RWPE2 (cell line): Measurements from ENCODE around the gene SHC4.
A peak's percentile ranks its signal among the peaks of the same experiment; 100 is the strongest.

Experiments
- ATAC-seq: fragments of 200-7000 bp; cut with Tn5 transposase; 3 replicates; pipeline ENCODE4 v1.9.1; 2021; ENCODE audit warnings: low read depth
- DNase-seq: peaks from one replicate; pipeline ENCODE4 v3.0.0-alpha.2; 2020; ENCODE audit warnings: low spot score
- H3K27ac ChIP-seq: fragments of 450-650 bp; 2 replicates; pipeline ENCODE4 v1.5.1; 2017; ENCODE audit warnings: mild to moderate bottlenecking; ENCODE audit not compliant: poor library complexity, severe bottlenecking
- H3K27me3 ChIP-seq: fragments of 250-450 bp; sonication (Bioruptor Pico); 2 replicates; pipeline ENCODE4 v1.5.1; 2021; ENCODE audit warnings: mild to moderate bottlenecking, moderate library complexity; ENCODE audit not compliant: insufficient read depth, poor library complexity, severe bottlenecking
- H3K36me3 ChIP-seq: fragments of 250-450 bp; sonication (Bioruptor Pico); 2 replicates; pipeline ENCODE4 v1.5.1; 2020; ENCODE audit warnings: low read depth, mild to moderate bottlenecking, moderate library complexity
- H3K4me1 ChIP-seq: fragments of 250-450 bp; sonication (Bioruptor Pico); 2 replicates; pipeline ENCODE4 v1.5.1; 2021; ENCODE audit warnings: mild to moderate bottlenecking, moderate library complexity; ENCODE audit not compliant: insufficient read depth, poor library complexity, severe bottlenecking
- H3K4me3 ChIP-seq: fragments of 250-450 bp; sonication (Bioruptor Pico); 2 replicates; pipeline ENCODE4 v1.5.1; 2021; ENCODE audit warnings: mild to moderate bottlenecking, moderate library complexity; ENCODE audit not compliant: severe bottlenecking
- H3K9me3 ChIP-seq: fragments of 250-450 bp; sonication (Bioruptor Pico); 2 replicates; pipeline ENCODE4 v1.5.1; 2021; ENCODE audit warnings: mild to moderate bottlenecking, moderate library complexity; ENCODE audit not compliant: severe bottlenecking
- CTCF ChIP-seq: fragments of 450-650 bp; IDR thresholded peaks from one replicate; pipeline ENCODE4 v1.5.1; 2017; ENCODE audit warnings: mild to moderate bottlenecking, moderate library complexity; ENCODE audit not compliant: poor library complexity, severe bottlenecking

Gene SHC4

DNA sequence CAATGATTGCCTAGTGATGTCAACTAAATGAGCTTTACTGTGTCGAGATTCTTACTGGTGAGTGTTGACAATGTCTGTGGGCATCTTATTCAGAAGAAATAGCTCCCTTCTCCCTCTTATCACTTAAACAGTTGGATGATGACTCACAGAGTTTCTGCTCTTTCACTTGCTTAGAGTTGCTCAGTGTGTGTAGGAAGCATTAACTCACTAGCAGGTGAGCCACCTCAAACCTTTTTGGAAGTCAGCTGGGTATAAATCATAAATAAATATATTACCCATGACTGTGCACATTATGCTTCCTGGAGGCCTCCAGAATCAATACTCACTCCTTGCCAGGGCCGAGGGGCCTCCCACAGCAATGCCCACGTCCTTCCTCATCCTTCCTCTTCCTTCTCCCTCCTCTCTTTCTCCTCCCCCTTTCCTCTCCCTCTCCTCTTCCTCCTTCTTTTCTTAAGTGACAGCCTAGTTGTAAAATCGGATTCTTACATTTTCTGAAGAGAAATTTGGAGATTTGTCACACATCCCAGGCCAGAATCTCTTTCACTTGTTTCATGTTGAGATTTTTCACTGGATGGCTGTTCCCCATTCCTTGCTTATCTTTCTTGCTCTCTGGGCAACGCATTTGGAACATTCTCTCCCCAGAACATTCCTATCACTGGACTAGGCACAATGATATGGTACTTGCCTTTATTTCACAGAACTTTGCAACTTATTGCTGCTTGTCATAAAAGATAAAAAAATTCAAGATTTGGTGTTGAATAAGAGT is 17.5 kb downstream of the SHC4 start:
- peak overlapping the region; percentile 20 for H3K27ac ChIP-seq
- no peaks in the 10 kb centered on the region for H3K9me3 ChIP-seq
- TF ChIP-seq CTCF, result no peak
- H3K27me3 ChIP-seq, result no peaks in the 10 kb centered on the region
- DNase-seq, result no peak
- no peak overlapping the region for H3K4me3 ChIP-seq
- peaks cover 15% of the 10 kb centered on the region for H3K4me1 ChIP-seq
- peak; percentile 97 for ATAC-seq
- no peaks in the 10 kb centered on the region for H3K36me3 ChIP-seq

GRCh38 chr15:48945386-48945785 is 18.3 kb downstream of the SHC4 start:
- DNase-seq, result no peak

GRCh38 chr15:48941904-48942303 is 21.8 kb downstream of the SHC4 start:
- no peaks in the 10 kb centered on the region for H3K9me3 ChIP-seq
- H3K4me3 ChIP-seq, result no peak overlapping the region
- no peak overlapping the region for H3K27ac ChIP-seq
- no peaks in the 10 kb centered on the region for H3K36me3 ChIP-seq
- DNase-seq, result no peak
- no peaks in the 10 kb centered on the region for H3K27me3 ChIP-seq
- TF ChIP-seq CTCF, result no peak
- no peak for ATAC-seq
- peaks cover 27% of the 10 kb centered on the region for H3K4me1 ChIP-seq

More at GRCh38 chr15:48945386-48945785, 18.3 kb downstream of the SHC4 start:
- H3K4me3 ChIP-seq, result no peak overlapping the region
- H3K9me3 ChIP-seq, result no peaks in the 10 kb centered on the region
- peak overlapping the region; percentile 20 for H3K27ac ChIP-seq
- no peaks in the 10 kb centered on the region for H3K27me3 ChIP-seq
- TF ChIP-seq CTCF, result no peak
- peaks cover 20% of the 10 kb centered on the region for H3K4me1 ChIP-seq
- no peaks in the 10 kb centered on the region for H3K36me3 ChIP-seq
- 0 out of 3 replicates have a peak, but pooled peaks have one; percentile 18 for ATAC-seq

DNA sequence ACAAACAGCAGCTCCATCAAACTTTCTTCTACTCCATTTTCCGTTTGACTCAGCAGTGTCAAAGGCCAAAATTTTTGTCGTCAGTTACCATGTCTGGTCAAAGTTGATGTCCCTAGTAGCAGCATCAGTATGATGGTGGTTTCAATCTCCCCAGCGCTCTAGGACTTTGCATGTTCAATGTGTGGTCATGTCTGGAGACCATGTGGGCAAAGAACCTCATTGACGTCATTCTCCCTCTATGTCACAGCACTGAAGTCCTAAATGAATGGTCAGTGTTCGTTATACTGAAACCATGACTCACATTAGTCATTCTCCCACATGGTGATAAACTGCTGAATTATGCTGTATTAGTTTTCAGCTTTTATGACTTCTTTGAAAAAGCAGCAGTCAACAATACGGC is 23.2 kb downstream of the SHC4 start:
- no peaks in the 10 kb centered on the region for H3K36me3 ChIP-seq
- H3K4me1 ChIP-seq, result peaks cover 15% of the 10 kb centered on the region
- DNase-seq (no peak), ATAC-seq (peak; percentile 40; the same call in 2 of the 3 replicates)
- peak overlapping the region; percentile 22 for H3K27ac ChIP-seq
- no peaks in the 10 kb centered on the region for H3K9me3 ChIP-seq
- H3K27me3 ChIP-seq, result no peaks in the 10 kb centered on the region
- TF ChIP-seq CTCF, result no peak
- no peak overlapping the region for H3K4me3 ChIP-seq

DNA sequence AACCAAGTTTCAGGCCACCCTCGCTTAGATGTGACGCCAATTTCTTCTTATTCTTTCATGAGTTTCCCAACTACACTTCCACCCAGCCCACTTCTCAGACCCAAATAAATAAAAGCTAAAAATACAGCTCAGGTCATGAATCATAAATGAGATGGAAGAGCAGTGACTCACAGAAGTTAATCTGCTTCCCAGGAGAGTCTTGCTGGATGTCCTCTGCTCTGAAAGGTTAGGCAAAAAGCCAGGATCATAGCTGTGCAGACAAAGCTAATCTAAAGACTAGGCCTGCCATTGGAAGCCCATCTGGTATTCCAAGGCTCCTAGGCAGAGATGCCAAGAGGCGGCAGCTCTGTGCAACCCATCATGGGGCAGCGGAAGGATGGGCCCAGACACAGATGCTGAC is 24.1 kb downstream of the SHC4 start:
- peak; percentile 94 for ATAC-seq
- Histone ChIP-seq H3K36me3 (no peaks in the 10 kb centered on the region), H3K9me3 (no peaks in the 10 kb centered on the region), H3K27me3 (no peaks in the 10 kb centered on the region), H3K4me1 (peaks cover 11% of the 10 kb centered on the region), H3K27ac (peak overlapping the region; percentile 22), H3K4me3 (no peak overlapping the region)
- no peak for TF ChIP-seq CTCF
- DNase-seq, result no peak
